HFFc6 (cell line): ENCODE results near the gene ZNF302. TPM values are rescaled to one million over a fixed set of nuclear protein-coding genes. Genes with fewer than 3 reads are reported as not detected.

Experiments used
- DNase-seq: peaks from one replicate; pipeline ENCODE4 v3.0.0-alpha.2; 2018
- H3K27ac Mint-ChIP-seq: 2 replicates; pipeline ENCODE4 v1.8.0; 2020; ENCODE audit warnings: mild to moderate bottlenecking, mixed read lengths
- H3K27me3 Mint-ChIP-seq: 2 replicates; pipeline ENCODE4 v1.8.0; 2021; ENCODE audit warnings: mild to moderate bottlenecking, moderate library complexity, mixed read lengths; ENCODE audit not compliant: insufficient read depth
- H3K36me3 Mint-ChIP-seq: 2 replicates; pipeline ENCODE4 v1.8.0; 2021; ENCODE audit warnings: low read depth, mixed read lengths
- H3K4me1 Mint-ChIP-seq: 2 replicates; pipeline ENCODE4 v1.8.0; 2020; ENCODE audit warnings: low read depth, mixed read lengths
- H3K4me3 Mint-ChIP-seq: 2 replicates; pipeline ENCODE4 v1.8.0; 2020; ENCODE audit warnings: mild to moderate bottlenecking, moderate library complexity, mixed read lengths
- H3K9me3 Mint-ChIP-seq: 2 replicates; pipeline ENCODE4 v1.8.0; 2020; ENCODE audit warnings: mild to moderate bottlenecking, mixed read lengths
- CTCF ChIP-seq: fragments of 200-600 bp; sonication (generic); IDR thresholded peaks from 2 replicates; pipeline ENCODE4 v1.5.0; 2021; ENCODE audit warnings: antibody characterized with exemption, mild to moderate bottlenecking
- total RNA-seq, 6 experiments: library from RNA; stranded (reverse); fragmentation: NEBNext Ultra II Directional; extraction: Animal tissue kit (Norgen Biotek cat#: 25700); gene quantifications; 2 replicates in 1 of 6; 3 replicates in 5 of 6; pipeline ENCODE4 v1.2.3, GENCODE V29; 2021

Gene ZNF302
- total RNA-seq, 6 experiments from 2014 or later: 8.6 to 12.0 (median 9.7) TPM

DNA sequence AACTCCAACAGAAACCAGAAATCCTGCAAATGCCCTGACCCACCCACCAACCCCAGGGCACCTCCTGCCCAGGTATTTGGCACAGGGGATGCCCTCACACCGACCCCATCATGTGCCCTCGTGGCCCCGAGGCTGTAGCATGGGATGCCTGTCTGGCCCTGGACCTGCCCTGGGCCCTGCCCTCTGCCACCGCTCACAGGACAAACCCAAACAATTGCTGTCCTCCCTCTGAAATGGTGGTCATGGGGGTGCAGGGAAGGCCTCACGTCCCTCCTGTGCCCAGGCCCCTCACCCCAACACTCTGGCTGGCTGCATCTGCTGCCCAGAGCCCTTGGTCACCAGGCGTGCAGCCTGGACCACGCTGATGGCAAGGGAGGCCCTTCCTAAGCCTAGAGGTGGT is 54.5 kb downstream of the ZNF302 start:
- Mint-ChIP-seq H3K9me3 (peaks cover 16% of the 10 kb centered on the region), H3K4me3 (no peak overlapping the region), H3K27ac (no peak overlapping the region), H3K4me1 (peaks cover 23% of the 10 kb centered on the region), H3K36me3 (peaks cover 20% of the 10 kb centered on the region), H3K27me3 (peaks cover 12% of the 10 kb centered on the region; the same call in 1 of the 2 replicates)
- DNase-seq: no peak
- no peak for TF ChIP-seq CTCF

GRCh38 chr19:34732612-34733211 is 55.2 kb downstream of the ZNF302 start:
- Mint-ChIP-seq H3K27ac (peak overlapping the region; percentile 91; the same call in 1 of the 2 replicates), H3K36me3 (peaks cover 28% of the 10 kb centered on the region), H3K27me3 (peaks cover 9% of the 10 kb centered on the region; the same call in 1 of the 2 replicates), H3K4me3 (peak overlapping the region; percentile 92), H3K9me3 (peaks cover 16% of the 10 kb centered on the region), H3K4me1 (peaks cover 23% of the 10 kb centered on the region)
- no peak for DNase-seq
- TF ChIP-seq CTCF: no peak

DNA sequence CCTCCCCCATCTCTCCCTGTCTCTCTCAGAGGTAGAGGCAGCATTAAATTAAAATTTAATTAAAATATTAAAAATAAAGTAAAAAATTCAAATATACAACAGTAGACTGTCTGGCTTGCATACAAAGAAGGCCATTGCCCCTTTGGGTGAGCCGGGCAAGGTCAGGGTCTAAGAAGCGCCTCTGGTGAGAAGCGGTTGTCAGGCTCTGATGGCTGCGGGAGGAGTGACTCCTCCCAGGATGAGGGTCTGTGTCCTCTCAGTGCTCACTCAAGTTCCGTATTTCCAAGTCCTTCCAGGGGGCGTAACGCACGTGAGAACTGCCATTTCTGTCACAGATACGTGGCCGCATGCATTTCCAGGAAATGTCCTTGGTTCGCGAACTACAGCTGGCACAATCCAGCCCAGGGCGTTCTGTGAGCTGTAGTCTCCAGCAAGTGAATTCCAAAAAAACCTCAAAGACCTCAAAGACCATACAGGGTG is 55.8 kb downstream of the ZNF302 start:
- H3K9me3 Mint-ChIP-seq: peaks cover 21% of the 10 kb centered on the region
- H3K4me1 Mint-ChIP-seq: peaks cover 23% of the 10 kb centered on the region

DNA sequence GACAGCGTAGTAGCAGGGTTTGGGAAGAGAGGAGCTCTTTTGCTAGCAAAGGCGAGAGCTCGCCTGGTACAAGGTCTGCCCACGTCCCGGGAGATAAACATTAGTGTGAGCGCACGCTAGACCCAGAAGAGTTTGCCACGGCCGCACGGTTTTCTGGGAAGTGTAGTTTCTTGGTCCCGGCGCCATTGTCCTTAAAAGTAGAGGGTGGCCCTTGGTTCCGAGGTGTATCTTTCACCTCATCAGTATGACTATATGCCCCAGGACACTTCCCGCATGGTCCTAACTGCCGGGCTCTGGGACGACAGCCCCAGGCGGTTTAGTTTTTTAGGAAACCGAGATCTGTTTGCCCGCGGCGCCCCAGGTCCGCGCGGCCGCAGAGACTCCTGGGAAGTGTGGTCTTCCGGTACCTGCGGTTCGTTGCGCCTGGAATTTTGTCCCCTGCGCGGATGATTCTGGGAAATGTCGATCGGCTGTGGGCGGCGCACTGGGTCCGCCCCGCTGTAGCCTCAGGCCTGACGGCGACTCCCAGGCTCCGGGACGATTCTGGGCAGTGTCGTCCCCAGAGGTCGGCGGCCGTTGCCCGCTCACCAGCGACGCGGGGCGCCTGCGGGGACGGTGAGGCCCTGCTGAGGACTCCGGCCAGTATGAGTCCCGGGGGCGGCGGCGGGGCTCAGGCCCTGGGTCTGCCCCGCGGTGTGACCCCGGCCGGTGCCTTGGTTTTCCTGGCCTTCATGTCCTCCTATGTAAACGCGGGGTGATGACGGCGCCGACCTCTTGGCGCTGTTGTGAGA is 56.5 kb downstream of the ZNF302 start, which contains the start of gene ZNF181:
Gene ZNF181, plus strand, starts transcription at position 498 of the 791 bp plus-strand sequence. CDS start 795 bp downstream, outside the sequence.
- Mint-ChIP-seq H3K4me3 (peak within 1 kb of the TSS; percentile 92), H3K27ac (peak within 1 kb of the TSS; percentile 91)
- peak; percentile 84 for DNase-seq

More for the DNA sequence above, 55.8 kb downstream of the ZNF302 start:
- H3K4me3 Mint-ChIP-seq: peak overlapping the region; percentile 92
- no peak for DNase-seq
- no peak for TF ChIP-seq CTCF
- peaks cover 6% of the 10 kb centered on the region; the same call in 1 of the 2 replicates for H3K27me3 Mint-ChIP-seq
- H3K36me3 Mint-ChIP-seq: peaks cover 34% of the 10 kb centered on the region
- peak overlapping the region; percentile 91 for H3K27ac Mint-ChIP-seq

More for the DNA sequence above, 56.5 kb downstream of the ZNF302 start, which contains the start of gene ZNF181:
- Mint-ChIP-seq H3K27me3 (peaks cover 6% of the 10 kb centered on the region; the same call in 1 of the 2 replicates), H3K9me3 (peaks cover 25% of the 10 kb centered on the region), H3K4me1 (peaks cover 23% of the 10 kb centered on the region), H3K36me3 (peaks cover 40% of the 10 kb centered on the region)
- no peak for TF ChIP-seq CTCF
